Measurements from ENCODE around the gene SLC38A6. TPM values are rescaled to one million over a fixed set of nuclear protein-coding genes. Genes with fewer than 3 reads are reported as not detected.

The SLC38A6 gene
- total RNA-seq, 4 donors from 2014 or later: 11.1 to 19.1 (median 12.0) TPM

DNA sequence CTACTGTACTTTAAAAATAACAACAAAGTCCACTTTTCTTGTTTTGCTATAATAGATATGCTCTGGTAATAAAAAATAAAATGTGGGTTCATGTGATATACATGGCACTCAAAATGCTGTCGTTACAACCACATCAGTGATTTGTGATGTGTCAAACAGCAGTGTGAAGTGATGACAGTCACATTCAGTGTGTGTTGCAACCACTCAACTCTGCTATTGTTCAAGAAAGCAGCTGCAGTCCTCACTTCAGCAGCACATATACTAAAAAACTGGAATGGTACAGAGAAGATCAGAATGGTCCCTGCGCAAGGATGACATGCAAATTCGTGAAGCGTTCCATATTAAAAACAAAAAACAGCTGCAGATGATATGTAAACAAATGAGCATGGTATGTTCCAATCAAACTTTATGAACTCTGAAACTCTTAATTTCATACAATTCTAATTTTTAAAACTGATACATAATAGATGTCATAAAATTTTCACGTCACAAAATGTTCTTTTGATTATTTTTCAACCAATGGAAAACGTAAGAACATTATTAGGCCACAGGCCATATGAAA is 6.9 kb upstream of the SLC38A6 start:
- Histone ChIP-seq H3K27me3 (no peaks in the 10 kb centered on the region), H3K27ac (replicated peaks in 1 of 4) (no peak overlapping the region), H3K36me3 (peaks cover 0 to 32% (median 9%) of the 10 kb centered on the region in 4 donors), H3K4me1 (peaks cover 0 to 16% (median 14%) of the 10 kb centered on the region in 4 donors), H3K4me3 (no peak overlapping the region), H3K9me3 (no peaks in the 10 kb centered on the region)
- WGBS: 85% methylated on average over 6 of the region's 6 CpGs
- DNase-seq (ENCODE audit: extremely low spot score): no peak
- no peak for TF ChIP-seq POLR2AphosphoS5 (IDR thresholded peaks at IDR 0.05)
- TF ChIP-seq POLR2A (IDR thresholded peaks at IDR 0.05; ENCODE audit: low read depth): no peak
- no peak for TF ChIP-seq EP300 (IDR thresholded peaks at IDR 0.05)
- TF ChIP-seq CTCF (IDR thresholded peaks at IDR 0.05): no peak
- intact Hi-C loops (cut with DNase I): no loop called here

DNA sequence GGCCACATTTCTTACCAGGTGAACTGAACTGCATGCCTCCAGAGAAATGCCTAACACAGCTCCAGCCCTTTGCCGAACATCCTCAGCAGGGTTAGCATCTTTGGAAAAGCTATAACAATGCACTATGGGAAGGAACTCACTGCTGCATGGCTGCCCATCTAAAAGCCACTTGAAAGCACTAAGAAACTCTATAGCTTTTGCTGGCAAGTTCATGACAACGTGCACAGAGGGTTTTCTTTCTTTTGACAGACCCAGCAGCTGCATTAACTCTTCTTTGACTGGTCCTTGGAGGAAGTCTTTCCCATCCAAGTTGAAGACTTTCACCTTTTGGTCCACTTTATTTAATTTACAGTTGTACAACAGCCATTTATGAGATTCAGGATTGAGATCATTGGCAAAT is 5.5 kb upstream of the SLC38A6 start:
- H3K9me3 ChIP-seq: no peaks in the 10 kb centered on the region
- intact Hi-C loops (cut with DNase I): no loop called here
- 36% methylated on average over 2 of the region's 2 CpGs for WGBS
- no peak overlapping the region for H3K4me3 ChIP-seq
- H3K27me3 ChIP-seq: no peaks in the 10 kb centered on the region
- H3K4me1 ChIP-seq: peaks cover 6 to 29% (median 28%) of the 10 kb centered on the region in 4 donors
- no peak overlapping the region for H3K27ac ChIP-seq (replicated peaks in 1 of 4)
- TF ChIP-seq POLR2AphosphoS5 (IDR thresholded peaks at IDR 0.05) (no peak), CTCF (IDR thresholded peaks at IDR 0.05) (no peak), EP300 (IDR thresholded peaks at IDR 0.05) (no peak)
- DNase-seq (ENCODE audit: extremely low spot score): no peak
- H3K36me3 ChIP-seq: peaks cover 0 to 32% (median 9%) of the 10 kb centered on the region in 4 donors

- Histone ChIP-seq H3K4me3 (no peak overlapping the region), H3K36me3 (peaks cover 0 to 32% (median 9%) of the 10 kb centered on the region in 4 donors), H3K4me1 (peaks cover 14 to 43% (median 41%) of the 10 kb centered on the region in 4 donors), H3K27me3 (no peaks in the 10 kb centered on the region), H3K9me3 (no peaks in the 10 kb centered on the region), H3K27ac (replicated peaks in 1 of 4) (no peak overlapping the region)
- DNase-seq (ENCODE audit: extremely low spot score): no peak
- intact Hi-C loops (cut with DNase I): no loop called here
- WGBS: 52% methylated on average over 2 of the region's 2 CpGs
- TF ChIP-seq CTCF (IDR thresholded peaks at IDR 0.05) (no peak), EP300 (IDR thresholded peaks at IDR 0.05) (no peak), POLR2A (IDR thresholded peaks at IDR 0.05; ENCODE audit: low read depth) (no peak), POLR2AphosphoS5 (IDR thresholded peaks at IDR 0.05) (no peak)
Measured at GRCh38 chr14:60977847-60978246, 3.2 kb upstream of the SLC38A6 start.

GRCh38 chr14:60981633-60982455 is 799 bp downstream of the SLC38A6 start:
- whole genome bisulfite sequencing: 10% methylated on average over 12 of the region's 12 CpGs
- no peak for TF ChIP-seq CTCF (IDR thresholded peaks at IDR 0.05)
- TF ChIP-seq POLR2A (IDR thresholded peaks at IDR 0.05; ENCODE audit: low read depth): no peak
- TF ChIP-seq POLR2AphosphoS5 (IDR thresholded peaks at IDR 0.05): no peak
- TF ChIP-seq EP300 (IDR thresholded peaks at IDR 0.05): no peak

More at GRCh38 chr14:60981633-60982455, 799 bp downstream of the SLC38A6 start:
- DNase-seq (ENCODE audit: extremely low spot score): no peak
- H3K36me3 ChIP-seq: peaks cover 0 to 17% (median 8%) of the 10 kb centered on the region in 4 donors
- no peaks in the 10 kb centered on the region for H3K9me3 ChIP-seq
- peaks cover 14 to 50% (median 46%) of the 10 kb centered on the region in 4 donors for H3K4me1 ChIP-seq
- intact Hi-C loops (cut with DNase I): loop anchor here (10.0 kb wide), 1 partner anchor 213 kb away; no protein-coding TSS in a partner anchor
- H3K27me3 ChIP-seq: no peaks in the 10 kb centered on the region
- peak overlapping the region; percentile 66 to 83 (median 80) for H3K4me3 ChIP-seq
- H3K27ac ChIP-seq (replicated peaks in 1 of 4): peak overlapping the region; percentile 86 to 90 (median 86)

All from esophagus muscularis mucosa (tissue), 4 donors.